Measurements from ENCODE around the gene FOXP1. TPM values are rescaled to one million over a fixed set of nuclear protein-coding genes. Genes with fewer than 3 reads are reported as not detected.

The FOXP1 gene
- total and polyA plus RNA-seq, 2 of the 13 experiments (the other 11 are each of a cell fraction or from before 2014, with no cell fraction given) = 40.4 to 59.0 TPM

DNA sequence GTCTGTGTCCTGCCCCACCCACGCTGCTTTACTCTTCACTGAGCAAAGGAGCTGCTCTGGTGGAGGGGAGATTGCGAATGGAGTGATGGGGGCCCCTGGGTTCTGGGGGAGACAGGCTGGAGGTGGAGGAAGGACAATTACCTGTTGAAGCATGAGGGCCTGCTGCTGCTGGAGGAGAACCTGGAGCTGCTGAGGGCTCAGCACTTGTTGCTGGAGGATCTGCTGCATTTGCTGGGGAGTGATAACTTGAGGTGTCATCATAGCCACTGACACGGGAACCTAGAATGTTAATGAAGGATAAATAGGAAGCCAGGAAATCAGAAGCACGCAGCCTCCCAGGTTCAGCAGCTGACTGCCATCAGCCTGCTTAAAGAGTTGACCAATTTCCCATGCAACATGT, 530.0 kb downstream of the FOXP1 start (continued):
- TF ChIP-seq, protein P1, sequence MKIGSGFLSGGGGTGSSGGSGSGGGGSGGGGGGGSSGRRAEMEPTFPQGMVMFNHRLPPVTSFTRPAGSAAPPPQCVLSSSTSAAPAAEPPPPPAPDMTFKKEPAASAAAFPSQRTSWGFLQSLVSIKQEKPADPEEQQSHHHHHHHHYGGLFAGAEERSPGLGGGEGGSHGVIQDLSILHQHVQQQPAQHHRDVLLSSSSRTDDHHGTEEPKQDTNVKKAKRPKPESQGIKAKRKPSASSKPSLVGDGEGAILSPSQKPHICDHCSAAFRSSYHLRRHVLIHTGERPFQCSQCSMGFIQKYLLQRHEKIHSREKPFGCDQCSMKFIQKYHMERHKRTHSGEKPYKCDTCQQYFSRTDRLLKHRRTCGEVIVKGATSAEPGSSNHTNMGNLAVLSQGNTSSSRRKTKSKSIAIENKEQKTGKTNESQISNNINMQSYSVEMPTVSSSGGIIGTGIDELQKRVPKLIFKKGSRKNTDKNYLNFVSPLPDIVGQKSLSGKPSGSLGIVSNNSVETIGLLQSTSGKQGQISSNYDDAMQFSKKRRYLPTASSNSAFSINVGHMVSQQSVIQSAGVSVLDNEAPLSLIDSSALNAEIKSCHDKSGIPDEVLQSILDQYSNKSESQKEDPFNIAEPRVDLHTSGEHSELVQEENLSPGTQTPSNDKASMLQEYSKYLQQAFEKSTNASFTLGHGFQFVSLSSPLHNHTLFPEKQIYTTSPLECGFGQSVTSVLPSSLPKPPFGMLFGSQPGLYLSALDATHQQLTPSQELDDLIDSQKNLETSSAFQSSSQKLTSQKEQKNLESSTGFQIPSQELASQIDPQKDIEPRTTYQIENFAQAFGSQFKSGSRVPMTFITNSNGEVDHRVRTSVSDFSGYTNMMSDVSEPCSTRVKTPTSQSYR (CRISPR knock-in tag; IDR thresholded peaks at IDR 0.05; ENCODE audit: borderline replicate concordance) = no peak
- TF ChIP-seq, protein P2, sequence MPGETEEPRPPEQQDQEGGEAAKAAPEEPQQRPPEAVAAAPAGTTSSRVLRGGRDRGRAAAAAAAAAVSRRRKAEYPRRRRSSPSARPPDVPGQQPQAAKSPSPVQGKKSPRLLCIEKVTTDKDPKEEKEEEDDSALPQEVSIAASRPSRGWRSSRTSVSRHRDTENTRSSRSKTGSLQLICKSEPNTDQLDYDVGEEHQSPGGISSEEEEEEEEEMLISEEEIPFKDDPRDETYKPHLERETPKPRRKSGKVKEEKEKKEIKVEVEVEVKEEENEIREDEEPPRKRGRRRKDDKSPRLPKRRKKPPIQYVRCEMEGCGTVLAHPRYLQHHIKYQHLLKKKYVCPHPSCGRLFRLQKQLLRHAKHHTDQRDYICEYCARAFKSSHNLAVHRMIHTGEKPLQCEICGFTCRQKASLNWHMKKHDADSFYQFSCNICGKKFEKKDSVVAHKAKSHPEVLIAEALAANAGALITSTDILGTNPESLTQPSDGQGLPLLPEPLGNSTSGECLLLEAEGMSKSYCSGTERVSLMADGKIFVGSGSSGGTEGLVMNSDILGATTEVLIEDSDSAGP (CRISPR knock-in tag; IDR thresholded peaks at IDR 0.05; ENCODE audit: borderline replicate concordance) = no peak
- TF ChIP-seq IKZF4 (CRISPR knock-in tag; IDR thresholded peaks at IDR 0.05; ENCODE audit: borderline replicate concordance, low read depth, not compliant biosample characterization) = no peak

DNA sequence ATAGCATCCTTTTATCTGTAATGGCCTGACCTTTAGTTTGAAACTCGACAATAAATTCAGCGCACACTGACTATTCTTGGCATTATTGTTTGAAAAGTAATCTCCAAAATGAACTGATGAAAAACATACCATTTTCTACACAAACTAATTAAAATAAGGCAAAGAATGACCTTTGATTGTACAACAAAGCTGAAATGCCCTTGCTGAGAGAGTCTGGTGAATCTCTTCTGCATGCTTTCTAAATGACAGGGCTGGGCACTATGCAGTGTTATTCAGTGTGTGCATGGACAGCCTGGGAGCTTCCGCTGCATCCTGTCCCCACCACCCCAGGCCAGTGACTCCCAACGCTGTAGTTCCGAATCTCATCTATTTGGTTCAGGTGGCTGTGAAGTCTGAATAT, 530.8 kb downstream of the FOXP1 start:
- in situ Hi-C loops (cut with HindIII; ENCODE audit: extremely low pct_ligation_motif_present, low pct_unique_long_range_greater_than_20kb) = loop anchor here (10.0 kb wide), 1 partner anchor 532 kb away; the partner anchor contains the start of gene FOXP1
- CTCF ChIA-PET (ENCODE audit: low intra/inter-chr PET ratio, low total read pairs) = no interaction called here
- TF ChIP-seq, protein P3, sequence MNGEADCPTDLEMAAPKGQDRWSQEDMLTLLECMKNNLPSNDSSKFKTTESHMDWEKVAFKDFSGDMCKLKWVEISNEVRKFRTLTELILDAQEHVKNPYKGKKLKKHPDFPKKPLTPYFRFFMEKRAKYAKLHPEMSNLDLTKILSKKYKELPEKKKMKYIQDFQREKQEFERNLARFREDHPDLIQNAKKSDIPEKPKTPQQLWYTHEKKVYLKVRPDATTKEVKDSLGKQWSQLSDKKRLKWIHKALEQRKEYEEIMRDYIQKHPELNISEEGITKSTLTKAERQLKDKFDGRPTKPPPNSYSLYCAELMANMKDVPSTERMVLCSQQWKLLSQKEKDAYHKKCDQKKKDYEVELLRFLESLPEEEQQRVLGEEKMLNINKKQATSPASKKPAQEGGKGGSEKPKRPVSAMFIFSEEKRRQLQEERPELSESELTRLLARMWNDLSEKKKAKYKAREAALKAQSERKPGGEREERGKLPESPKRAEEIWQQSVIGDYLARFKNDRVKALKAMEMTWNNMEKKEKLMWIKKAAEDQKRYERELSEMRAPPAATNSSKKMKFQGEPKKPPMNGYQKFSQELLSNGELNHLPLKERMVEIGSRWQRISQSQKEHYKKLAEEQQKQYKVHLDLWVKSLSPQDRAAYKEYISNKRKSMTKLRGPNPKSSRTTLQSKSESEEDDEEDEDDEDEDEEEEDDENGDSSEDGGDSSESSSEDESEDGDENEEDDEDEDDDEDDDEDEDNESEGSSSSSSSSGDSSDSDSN (CRISPR knock-in tag; IDR thresholded peaks at IDR 0.05) = no peak
- no peak for TF ChIP-seq HMG20A (CRISPR knock-in tag; IDR thresholded peaks at IDR 0.05; ENCODE audit: borderline replicate concordance)
- TF ChIP-seq ZNF501 (CRISPR knock-in tag; IDR thresholded peaks at IDR 0.05) = no peak
- no peak for TF ChIP-seq ZBTB1 (CRISPR knock-in tag; IDR thresholded peaks at IDR 0.05; ENCODE audit: borderline replicate concordance)
- TF ChIP-seq ZNF343 (CRISPR knock-in tag; IDR thresholded peaks at IDR 0.05) = no peak
- TF ChIP-seq, protein P4, sequence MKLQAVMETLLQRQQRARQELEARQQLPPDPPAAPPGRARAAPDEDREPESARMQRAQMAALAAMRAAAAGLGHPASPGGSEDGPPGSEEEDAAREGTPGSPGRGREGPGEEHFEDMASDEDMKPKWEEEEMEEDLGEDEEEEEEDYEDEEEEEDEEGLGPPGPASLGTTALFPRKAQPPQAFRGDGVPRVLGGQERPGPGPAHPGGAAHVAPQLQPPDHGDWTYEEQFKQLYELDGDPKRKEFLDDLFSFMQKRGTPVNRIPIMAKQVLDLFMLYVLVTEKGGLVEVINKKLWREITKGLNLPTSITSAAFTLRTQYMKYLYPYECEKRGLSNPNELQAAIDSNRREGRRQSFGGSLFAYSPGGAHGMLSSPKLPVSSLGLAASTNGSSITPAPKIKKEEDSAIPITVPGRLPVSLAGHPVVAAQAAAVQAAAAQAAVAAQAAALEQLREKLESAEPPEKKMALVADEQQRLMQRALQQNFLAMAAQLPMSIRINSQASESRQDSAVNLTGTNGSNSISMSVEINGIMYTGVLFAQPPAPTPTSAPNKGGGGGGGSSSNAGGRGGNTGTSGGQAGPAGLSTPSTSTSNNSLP (IDR thresholded peaks at IDR 0.05; ENCODE audit: low read depth, low read length) = no peak
- TF ChIP-seq ARHGAP35 (CRISPR knock-in tag; IDR thresholded peaks at IDR 0.05; ENCODE audit: borderline replicate concordance) = no peak
- no peak for TF ChIP-seq CBX1 (IDR thresholded peaks at IDR 0.05; ENCODE audit: low read depth)
- TF ChIP-seq, protein P5, sequence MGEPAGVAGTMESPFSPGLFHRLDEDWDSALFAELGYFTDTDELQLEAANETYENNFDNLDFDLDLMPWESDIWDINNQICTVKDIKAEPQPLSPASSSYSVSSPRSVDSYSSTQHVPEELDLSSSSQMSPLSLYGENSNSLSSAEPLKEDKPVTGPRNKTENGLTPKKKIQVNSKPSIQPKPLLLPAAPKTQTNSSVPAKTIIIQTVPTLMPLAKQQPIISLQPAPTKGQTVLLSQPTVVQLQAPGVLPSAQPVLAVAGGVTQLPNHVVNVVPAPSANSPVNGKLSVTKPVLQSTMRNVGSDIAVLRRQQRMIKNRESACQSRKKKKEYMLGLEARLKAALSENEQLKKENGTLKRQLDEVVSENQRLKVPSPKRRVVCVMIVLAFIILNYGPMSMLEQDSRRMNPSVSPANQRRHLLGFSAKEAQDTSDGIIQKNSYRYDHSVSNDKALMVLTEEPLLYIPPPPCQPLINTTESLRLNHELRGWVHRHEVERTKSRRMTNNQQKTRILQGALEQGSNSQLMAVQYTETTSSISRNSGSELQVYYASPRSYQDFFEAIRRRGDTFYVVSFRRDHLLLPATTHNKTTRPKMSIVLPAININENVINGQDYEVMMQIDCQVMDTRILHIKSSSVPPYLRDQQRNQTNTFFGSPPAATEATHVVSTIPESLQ (CRISPR knock-in tag; conservative IDR thresholded peaks at IDR 0.05) = no peak

More for the DNA sequence above, 530.8 kb downstream of the FOXP1 start:
- Histone ChIP-seq H2AFZ (ENCODE audit: low read length) (no peak overlapping the region), H3K9ac (ENCODE audit: insufficient read depth, low read depth, low read length) (no peak overlapping the region), H3K4me3 (replicated peaks in 1 of 3; ENCODE audit: insufficient read depth in 1 of 3, low read depth in 2 of 3, low read length in 3 of 3) (no peak overlapping the region), H4K20me1 (ENCODE audit: insufficient read depth, low read length) (peaks cover 5% of the 10 kb centered on the region; the same call in 1 of the 2 replicates), H3K4me1 (ENCODE audit: insufficient read depth, low read length) (peaks cover 88% of the 10 kb centered on the region), H3K27me3 (ENCODE audit: control insufficient read depth in 1 of 2, insufficient read depth in 2 of 2, low read length in 2 of 2) (no peaks in the 10 kb centered on the region), H3K27ac (ENCODE audit: extremely low read length, insufficient read depth, low read length) (no peak overlapping the region), H3K36me3 (replicated peaks in 1 of 2; ENCODE audit: control insufficient read depth in 1 of 2, insufficient read depth in 2 of 2, low read length in 2 of 2) (peaks cover 4 to 35% of the 10 kb centered on the region in 2 experiments), H3K4me2 (ENCODE audit: low read depth, low read length) (no peak overlapping the region), H3K79me2 (ENCODE audit: insufficient read depth, low read length) (peaks cover 58% of the 10 kb centered on the region), H3K9me3 (ENCODE audit: low read length) (no peaks in the 10 kb centered on the region)
- 92% methylated on average over 5 of the region's 5 CpGs for WGBS (ENCODE audit: low lambda C conversion rate)
- intact Hi-C loops (cut with micrococcal nuclease; ENCODE audit: unreplicated experiment) = no loop called here
- POLR2A ChIA-PET = no interaction called here
- FAIRE-seq (no peak), ATAC-seq (no peak), DNase-seq (ENCODE audit: low spot score) (no peak)
- BruUV-seq (replicated peaks) = no TSS peak
